GM19025 (cell line): Measurements from ENCODE around the gene UBLCP1.

Source experiments
- ATAC-seq: cut with Tn5 transposase; IDR thresholded peaks from one replicate; pipeline ENCODE4 v1.9.1; 2021; ENCODE audit warnings: mild to moderate bottlenecking, low read depth, moderate library complexity; ENCODE audit not compliant: unreplicated experiment

The UBLCP1 gene

DNA sequence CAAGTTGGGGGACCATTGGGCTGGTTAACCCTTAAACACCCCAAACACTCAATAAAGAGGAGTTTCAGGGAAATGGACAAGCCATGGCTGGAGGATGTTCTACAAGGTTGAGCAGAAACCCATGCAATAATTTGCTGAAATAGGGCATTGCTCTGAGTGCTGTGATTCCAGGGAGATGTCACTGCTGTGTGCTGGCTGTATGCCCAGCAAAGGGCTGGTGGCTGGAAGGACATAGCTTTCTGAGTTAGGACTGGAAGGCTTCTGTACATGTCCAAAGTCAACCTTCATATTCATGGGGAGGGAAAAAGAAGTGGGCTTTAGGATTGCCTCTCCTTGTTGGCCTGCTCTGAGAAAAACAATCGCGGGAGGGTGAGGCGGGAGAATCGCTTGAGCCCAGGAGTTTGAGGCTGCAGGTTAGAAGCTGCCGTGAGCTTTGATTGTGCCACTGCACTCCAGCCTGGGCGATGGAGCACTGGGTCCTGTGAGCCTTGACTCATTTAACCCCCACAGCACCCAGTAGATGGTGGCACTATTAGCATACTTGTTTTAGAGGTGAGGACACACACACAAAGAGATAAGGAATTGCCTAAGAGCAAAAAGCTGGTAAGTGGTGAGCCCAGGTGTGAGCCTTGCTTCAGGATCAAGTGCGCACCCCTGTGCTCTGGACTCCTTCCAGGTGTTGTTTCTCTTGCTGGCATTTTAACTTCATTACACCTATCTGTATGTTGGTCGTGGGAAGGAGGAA lies 46.8 kb downstream of the UBLCP1 start:
- no peak for ATAC-seq

DNA sequence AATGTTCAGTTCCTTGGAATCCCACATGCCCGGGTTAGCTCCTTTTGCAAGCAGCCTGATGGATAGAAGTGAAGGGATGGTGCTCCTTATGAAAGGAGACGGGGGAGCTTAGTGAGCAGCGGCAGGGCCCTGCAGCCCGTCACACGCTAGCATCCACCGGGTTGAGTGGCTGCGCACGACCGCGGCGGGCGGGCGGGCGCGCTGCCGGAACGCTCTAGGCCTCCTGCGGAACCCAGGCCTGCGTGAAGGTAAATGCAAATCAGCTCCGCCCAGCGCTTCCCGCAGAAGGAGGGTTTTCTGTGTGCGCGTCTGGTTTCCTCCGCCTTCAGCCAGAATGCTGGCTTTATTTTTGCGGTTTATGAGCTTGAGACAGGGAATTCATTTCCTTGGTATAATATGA lies 47.4 kb downstream of the UBLCP1 start:
- ATAC-seq = no peak

DNA sequence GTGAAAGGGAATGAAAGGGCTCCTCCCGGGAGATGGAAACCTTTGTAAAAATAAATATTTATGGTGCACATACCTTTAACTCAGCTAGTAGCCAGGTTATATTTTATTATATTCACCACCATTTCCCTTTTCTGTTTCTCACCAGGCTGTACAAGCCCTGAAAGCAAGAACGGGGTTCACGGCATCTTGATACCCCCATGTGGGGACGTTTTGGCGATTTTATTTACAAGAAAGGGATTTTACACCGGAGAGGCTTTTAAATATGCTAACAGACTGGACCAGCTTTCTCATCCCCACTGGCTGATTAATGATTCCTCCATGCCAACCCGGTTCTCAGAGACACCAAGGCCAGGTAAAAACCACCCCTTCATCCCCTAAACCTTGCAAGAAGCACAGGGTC lies 48.0 kb downstream of the UBLCP1 start:
- ATAC-seq = no peak

DNA sequence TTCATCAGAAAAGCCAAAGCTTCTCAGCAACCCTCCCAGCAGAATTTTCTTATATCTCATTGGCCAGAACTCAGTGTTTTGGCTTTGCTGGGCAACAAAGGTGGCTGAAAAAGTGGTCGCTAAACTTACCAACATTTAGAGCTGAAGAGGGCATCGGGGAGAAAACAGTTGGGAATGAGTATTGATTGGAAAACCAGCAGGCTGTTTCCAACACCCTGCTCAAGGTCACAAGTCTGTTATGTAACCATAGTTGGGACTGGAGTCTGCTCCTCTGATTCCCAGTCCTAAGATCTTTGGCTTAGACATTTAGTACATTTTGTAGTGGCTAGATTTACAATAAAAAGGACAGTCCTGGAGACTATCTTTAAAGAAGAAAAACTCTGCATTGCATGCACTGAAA lies 50.1 kb downstream of the UBLCP1 start:
- no peak for ATAC-seq

DNA sequence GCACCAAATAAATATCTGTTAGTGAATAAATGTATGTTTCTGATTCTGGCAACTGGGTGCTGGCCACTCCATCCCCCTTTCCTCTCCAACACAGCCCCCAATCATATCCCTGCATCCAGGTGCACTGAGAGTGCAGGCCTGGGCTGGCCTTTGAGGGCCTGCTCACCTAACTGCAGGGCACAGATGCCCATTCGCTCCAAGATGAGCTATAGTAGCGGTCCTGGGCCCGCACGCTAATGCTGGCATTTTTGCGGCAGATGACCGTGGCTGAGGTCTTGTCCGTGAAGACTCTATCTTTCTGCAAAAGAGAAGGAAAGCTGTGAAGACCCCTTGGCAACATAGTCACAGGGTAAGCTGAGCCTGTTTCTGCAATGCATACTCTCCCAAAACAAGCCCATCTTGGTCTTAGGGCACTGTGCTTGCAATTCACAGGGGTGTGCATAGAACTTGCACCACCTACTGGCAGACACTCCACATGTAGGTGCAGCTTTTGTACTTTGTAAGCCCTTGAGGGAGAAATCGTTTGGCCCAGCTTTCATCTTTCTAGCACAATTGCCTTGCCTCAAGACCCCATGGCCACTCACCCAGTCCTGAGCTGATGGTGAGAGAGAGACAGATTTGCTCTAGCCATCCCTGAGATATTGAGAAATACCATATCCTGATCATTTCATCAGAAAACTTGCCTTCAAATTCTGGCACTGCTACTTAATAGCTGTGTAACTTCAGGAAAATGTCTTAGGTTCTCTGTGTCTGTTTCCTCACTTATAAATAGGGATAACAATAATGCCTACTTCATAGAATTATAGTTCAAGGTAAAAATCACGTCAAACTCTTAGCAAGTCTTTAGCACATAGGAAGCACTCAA lies 53.7 kb downstream of the UBLCP1 start:
- no peak for ATAC-seq

DNA sequence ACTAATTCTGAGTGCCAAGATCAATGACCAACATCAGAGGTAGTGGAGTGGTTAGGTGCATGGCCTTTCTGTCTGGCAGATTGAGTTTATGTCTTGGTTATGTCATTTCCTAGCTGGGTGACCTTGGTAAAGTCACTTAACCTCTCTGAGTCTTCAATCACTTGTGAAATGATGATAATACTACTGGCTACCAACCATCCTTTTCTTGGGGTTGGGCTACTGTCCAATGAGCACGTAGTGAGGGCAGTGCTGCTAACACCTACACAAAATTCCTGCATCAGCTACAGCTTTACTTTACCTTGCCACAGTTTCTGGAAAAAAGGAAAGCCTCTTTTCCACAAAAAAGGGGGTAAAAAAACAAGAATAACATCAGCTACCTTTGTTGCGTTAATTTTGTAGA lies 54.8 kb downstream of the UBLCP1 start:
- ATAC-seq = no peak

DNA sequence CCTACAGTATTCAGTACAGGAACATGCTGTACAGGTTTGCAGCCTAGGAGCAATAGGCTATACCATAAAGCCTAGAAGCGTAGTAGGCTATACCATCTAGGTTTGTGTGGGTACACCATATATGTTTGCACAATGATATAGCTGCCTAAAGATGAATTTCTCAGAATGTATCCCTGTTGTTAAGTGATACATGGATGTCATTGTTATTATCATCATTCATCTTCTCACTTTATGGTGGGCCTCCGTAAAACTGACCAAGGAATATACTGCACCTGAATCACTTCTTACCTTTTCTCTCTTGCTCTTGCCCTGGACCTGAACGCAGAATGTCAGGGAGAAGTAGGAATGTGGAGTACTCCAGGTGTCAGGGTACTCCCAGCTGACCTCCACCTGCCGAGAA lies 55.4 kb downstream of the UBLCP1 start:
- ATAC-seq = no peak

DNA sequence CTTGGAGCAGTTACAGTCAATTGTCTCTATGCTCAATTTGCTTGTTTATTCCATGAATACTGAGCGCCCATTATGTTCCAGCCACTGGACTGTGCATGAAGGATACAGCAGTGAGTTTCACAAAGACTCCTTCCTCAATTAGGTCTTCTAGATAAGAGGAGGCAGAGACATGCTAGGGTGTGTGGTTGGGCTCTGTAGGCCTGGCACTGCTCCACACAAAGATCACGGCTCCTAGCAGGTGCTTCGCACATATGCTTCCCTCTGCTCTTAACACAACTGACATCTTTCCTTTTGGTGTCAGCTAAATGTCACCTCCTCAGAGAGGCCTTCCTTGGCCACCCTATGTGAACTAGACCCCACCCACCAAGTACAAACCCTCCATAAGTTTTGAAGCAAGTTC lies 56.3 kb downstream of the UBLCP1 start:
- no peak for ATAC-seq

DNA sequence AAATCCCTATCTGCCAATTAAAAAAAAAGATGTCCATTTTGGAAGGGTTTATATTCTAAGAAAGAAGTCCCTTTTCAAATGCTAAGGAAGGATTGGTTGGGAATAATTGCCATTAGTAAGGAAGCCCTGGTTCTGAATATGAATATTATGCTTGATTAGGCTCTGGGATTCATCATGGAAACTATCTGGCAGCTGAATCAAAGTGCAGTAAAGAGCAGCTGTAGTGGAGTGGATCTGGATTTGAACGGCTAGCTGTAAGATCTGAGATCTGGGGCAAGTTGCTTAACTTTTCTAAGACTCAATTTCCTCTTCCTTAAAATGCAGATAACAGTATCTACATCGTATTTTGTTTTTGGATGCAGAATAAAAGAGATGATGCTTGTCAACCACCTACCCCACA lies 56.7 kb downstream of the UBLCP1 start:
- ATAC-seq = no peak

DNA sequence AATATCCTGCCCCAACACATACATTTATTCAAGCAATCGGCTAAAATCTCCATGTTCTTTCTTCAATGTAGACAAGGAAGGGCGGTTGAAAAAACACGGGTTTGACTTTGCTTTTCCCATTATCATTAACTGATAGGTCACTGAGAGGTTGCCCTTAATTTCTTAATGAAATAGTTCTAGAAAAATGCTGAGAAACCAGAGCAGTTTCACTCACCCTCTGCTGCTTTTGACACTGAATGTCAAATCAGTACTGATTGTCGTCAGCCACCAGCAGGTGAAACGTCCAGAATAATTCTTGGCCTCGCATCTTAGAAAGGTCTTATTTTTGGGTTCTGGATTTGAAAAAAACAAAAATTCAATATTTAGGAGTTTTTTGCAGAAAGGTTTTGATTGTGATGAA lies 59.1 kb downstream of the UBLCP1 start:
- no peak for ATAC-seq

DNA sequence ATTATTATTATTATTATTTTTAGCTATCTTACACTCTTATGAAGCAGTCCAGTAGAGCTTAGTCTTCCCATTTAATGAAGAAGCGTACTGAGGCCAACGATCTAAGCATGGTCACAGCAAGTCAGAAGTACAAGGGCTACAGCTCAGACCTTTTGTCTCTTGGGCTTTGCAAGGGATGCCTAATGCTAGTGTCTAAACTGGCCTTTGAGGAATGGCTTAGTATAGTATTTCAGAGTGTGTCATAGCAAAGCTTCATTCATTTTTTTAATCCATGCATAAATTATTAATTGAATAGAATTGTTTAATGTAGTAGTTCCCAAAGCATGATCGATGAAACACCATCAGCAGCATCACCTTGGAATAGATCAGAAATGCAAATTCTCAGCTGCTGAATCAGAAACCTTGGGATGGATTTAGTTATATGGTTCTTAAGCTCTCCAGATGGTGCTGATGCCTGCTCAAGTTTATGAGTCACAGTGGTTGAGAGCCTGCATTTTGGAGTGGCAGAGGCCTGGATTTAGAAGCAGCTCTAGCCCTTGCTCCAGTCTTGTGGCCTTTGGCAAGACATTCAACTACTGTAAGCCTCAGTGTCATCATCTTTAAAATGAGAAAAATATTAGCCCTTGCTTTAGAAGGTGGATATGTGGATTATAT lies 61.1 kb downstream of the UBLCP1 start:
- no peak for ATAC-seq

DNA sequence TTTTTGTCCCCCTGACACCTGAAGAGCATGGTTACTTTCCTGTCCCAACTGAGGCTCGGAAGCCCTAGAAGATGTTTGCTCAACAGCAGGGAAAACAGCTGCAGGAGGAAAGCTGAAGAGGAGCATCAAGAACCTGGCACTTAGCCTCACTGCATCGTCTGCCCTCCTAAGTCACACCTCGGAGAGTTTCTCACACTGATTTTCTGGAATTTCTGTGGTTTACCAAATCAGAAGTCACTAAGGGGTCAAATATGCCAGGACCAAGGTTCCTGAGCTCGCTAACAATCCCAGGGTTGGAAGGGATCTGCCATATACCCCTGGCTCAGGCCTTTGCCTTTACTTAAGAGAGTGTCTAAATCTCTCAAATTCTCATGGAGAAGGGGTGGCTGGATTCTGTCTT lies 61.9 kb downstream of the UBLCP1 start:
- no peak for ATAC-seq

DNA sequence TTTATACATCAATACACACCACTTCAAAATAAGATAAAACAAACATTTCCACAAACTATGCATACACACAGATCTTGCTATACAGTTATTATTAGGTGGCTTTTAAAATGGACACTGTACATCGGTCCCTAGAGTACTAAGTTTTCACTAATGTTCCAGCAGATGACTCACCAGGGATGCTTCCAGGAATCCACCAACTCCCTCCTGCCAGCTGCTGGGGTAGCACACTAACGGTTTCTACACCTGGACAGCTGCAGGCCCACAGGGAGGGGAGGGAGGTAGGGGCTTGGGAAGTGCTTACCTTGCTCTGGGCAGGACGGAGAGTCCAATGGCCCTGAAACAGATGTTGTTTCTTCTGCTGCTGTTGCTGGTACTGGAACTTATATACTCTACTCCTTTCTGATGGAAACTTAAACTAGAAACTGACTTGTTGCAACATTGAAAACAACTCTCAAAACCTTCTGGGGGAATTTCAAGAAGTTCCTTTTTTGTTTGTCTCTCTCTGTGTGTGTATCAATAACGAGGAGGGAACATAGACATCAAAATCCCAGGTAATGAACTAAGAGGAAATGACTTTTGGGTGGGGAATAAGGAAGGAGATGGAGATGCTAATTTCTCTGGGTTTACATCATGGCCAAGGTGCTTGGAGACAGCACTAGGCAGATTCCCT lies 67.2 kb downstream of the UBLCP1 start, which contains the start of gene IL12B:
Gene IL12B (minus strand): TSS at position 357 of the 670 bp plus-strand sequence. CDS start 3,705 bp downstream, outside the sequence.
- ATAC-seq = no peak

DNA sequence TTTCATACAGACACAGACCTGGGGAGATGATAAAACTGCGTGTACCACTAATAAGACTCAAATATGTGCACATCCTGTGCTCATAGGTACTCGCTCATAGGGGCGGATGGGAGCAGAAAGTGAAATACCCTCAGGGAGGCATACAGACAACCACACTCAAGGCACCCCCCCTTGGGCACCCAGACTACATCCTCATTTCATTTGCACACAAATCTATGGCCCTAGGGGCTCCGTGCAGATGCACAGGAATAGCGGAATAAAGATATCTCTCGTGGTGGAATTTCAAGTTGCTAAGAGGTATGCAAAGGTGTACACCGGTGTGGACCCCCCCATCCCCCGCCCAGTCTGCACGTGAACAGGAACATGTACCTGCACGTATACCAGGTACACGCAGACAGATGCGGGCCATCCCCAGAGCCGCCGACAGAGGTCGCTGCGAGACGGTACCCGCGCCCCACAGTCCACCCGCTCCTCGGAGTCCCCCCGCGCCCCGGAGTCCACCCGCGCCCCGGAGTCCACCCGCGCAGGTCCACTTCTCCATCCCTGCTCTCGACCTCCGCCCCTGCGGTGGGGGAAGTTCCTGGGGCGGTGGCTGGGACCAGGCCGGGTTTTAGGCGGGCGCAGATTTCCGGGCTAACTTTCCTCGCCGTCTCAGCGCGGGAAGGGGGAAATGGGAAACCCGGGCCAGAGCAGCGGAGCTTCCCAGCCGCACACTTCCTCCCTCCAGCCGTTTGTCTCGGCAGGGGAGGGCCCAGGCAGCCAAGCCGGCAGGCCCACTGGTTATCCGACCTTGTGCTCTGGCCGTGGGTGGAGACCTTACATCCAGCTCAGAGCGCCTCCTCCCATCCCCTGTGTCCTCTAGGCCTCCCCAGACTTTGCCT lies 68.2 kb downstream of the UBLCP1 start:
- peak; percentile 46 for ATAC-seq

DNA sequence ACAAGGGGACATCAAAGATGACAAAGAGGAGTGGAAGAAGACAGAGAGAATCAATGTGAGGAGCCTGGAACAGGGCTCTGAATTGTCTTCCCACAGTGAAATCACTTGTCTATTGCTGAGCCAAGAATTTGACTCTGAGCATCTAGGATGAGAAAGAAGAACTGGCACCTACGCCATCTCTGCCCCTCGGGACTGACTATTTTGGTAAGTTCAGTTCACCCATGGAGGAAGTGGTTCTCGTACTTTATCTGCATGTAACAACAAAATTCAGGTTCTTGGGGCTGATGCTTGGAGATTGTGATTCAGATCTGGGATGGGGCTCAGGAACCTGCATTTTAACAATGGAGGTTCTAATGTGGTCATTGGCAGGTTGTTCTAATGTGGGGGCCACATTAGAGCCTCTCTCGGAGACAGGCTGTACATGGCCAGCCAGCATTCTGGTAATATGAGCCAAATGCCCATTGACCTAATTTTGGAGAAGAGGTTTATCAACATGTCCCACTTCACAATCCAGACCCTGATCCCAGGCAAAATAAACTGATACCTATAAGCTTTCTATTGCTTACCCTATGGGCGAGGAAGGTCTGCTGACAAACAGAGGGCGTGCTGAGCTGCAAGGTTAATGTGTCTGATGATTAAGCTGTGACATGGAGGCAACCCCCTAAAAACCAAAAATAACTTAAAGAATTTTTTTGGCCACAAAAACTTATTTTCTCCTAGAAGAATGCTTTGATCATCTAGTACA lies 69.9 kb downstream of the UBLCP1 start:
- ATAC-seq = no peak

DNA sequence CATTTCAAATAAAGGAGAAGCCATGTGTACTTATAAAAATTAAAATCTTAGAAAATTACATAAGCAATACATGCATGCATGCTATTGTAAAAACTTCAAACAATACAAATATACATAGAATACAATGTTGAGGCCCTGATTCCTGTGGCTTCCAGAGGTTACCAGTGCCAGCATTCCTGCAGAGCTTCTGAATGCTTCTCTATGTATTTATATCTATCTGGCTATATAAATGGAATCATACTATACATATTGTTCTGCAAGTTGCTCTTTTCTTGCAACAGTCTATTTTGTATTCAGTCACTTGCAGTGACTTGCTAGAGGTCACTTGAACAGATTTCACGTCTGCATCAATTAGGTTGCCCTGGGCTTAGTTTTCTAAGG lies 70.4 kb downstream of the UBLCP1 start:
- no peak for ATAC-seq
